GM12865 (cell line): Measurements from ENCODE around the gene ANXA10.

Experiments used
- DNase-seq: peaks from one replicate; pipeline ENCODE4 v3.0.0; 2010; ENCODE audit warnings: low read depth
- H3K4me3 ChIP-seq: 2 replicates; pipeline ENCODE4 v1.5.1; 2011; ENCODE audit warnings: mild to moderate bottlenecking, low read depth, low read length, control low read depth
- CTCF ChIP-seq: IDR thresholded peaks from 2 replicates; pipeline ENCODE4 v1.5.1; 2011; ENCODE audit warnings: low read length, control low read depth, low read depth, inconsistent platforms; ENCODE audit not compliant: insufficient read depth; ENCODE audit errors: missing control alignments

The ANXA10 gene

GRCh38 chr4:168070903-168071302 lies 21.4 kb upstream of the ANXA10 start:
- H3K4me3 ChIP-seq = no peak overlapping the region
- TF ChIP-seq CTCF = no peak
- DNase-seq = no peak

GRCh38 chr4:168071304-168071703 lies 21.0 kb upstream of the ANXA10 start:
- H3K4me3 ChIP-seq = no peak overlapping the region
- TF ChIP-seq CTCF = no peak
- no peak for DNase-seq

- TF ChIP-seq CTCF = no peak
- H3K4me3 ChIP-seq = no peak overlapping the region
- DNase-seq = peak; percentile 7
Measured at GRCh38 chr4:168074861-168075260, 17.5 kb upstream of the ANXA10 start.

GRCh38 chr4:168076989-168077725 lies 15.2 kb upstream of the ANXA10 start:
- H3K4me3 ChIP-seq = no peak overlapping the region
- DNase-seq = peak; percentile 71
- TF ChIP-seq CTCF = peak; percentile 87

- no peak overlapping the region for H3K4me3 ChIP-seq
- no peak for TF ChIP-seq CTCF
- DNase-seq = no peak
Measured at GRCh38 chr4:168077726-168078239, 14.6 kb upstream of the ANXA10 start.

GRCh38 chr4:168082379-168082778 lies 10.0 kb upstream of the ANXA10 start:
- DNase-seq = no peak
- no peak overlapping the region for H3K4me3 ChIP-seq
- TF ChIP-seq CTCF = no peak
